GM12878 (cell line): ENCODE measurements around the gene NDUFV2. TPM values are rescaled to one million over a fixed set of nuclear protein-coding genes. Genes with fewer than 3 reads are reported as not detected.

Experiments used
- ATAC-seq: fragments of 200-7000 bp; cut with Tn5 transposase; 3 replicates; pipeline ENCODE4 v1.9.1; 2020; ENCODE audit warnings: mild to moderate bottlenecking, moderate library complexity
- BruUV-seq: library from RNA; stranded (reverse); fragments of 400-500 nt; replicated peaks from 2 replicates; lab custom pipeline; 2021; lab: Mats Ljungman, UMichigan
- CTCF ChIA-PET: fragments of 300-600 bp; sonication (Branson Sonifier 250); formaldehyde crosslinking; extraction: SDS; loops from one replicate; lab custom pipeline; 2021; ENCODE audit warnings: inconsistent platforms; lab: Yijun Ruan, JAX
- POLR2A ChIA-PET: fragments of 350-600 bp; formaldehyde crosslinking; extraction: SDS; loops from one replicate; lab custom pipeline; 2021; ENCODE audit warnings: inconsistent platforms; lab: Charles Lee
- RAD21 ChIA-PET: fragments of 300-600 bp; sonication (Branson Sonifier 250); formaldehyde crosslinking; loops from one replicate; lab custom pipeline; 2023; ENCODE audit warnings: antibody characterized with exemption; ENCODE audit not compliant: unreplicated experiment; lab: Charles Lee
- SMC1A ChIA-PET: fragments of 300-600 bp; sonication (Branson Sonifier 250); formaldehyde crosslinking; loops from one replicate; lab custom pipeline; 2023; ENCODE audit not compliant: unreplicated experiment, uncharacterized antibody; lab: Charles Lee
- DNase-seq: peaks from one replicate; pipeline ENCODE4 v3.0.0-alpha.2; 2011; ENCODE audit warnings: low read depth, low spot score
- FAIRE-seq: peaks from 3 replicates; lab custom pipeline; 2011; peaks lifted over from hg19 to GRCh38; lab: Jason Lieb, UNC
- H2AFZ ChIP-seq: 2 replicates; pipeline ENCODE4 v1.6.0; 2011; ENCODE audit warnings: low read depth, low read length, control low read depth; ENCODE audit not compliant: control insufficient read depth
- H3K27ac ChIP-seq: 2 replicates; pipeline ENCODE4 v1.5.1; 2011; ENCODE audit warnings: control low read depth; ENCODE audit not compliant: control insufficient read depth, insufficient read depth
- H3K27me3 ChIP-seq, 2 experiments: replicated peaks in 1 of 2; 2 replicates each; pipeline versions ENCODE4 v1.6.0 to v1.6.1; 2011; ENCODE audit warnings: low read length in 1 of 2; ENCODE audit not compliant: control insufficient read depth in 2 of 2, insufficient read depth in 2 of 2
- H3K36me3 ChIP-seq, 2 experiments: 2 replicates each; pipeline ENCODE4 v1.5.1; 2011; ENCODE audit warnings: low read length in 1 of 2; ENCODE audit not compliant: control insufficient read depth in 2 of 2, insufficient read depth in 2 of 2
- H3K4me1 ChIP-seq: 2 replicates; pipeline ENCODE4 v1.6.1; 2011; ENCODE audit warnings: mild to moderate bottlenecking, low read length, moderate library complexity, mixed read lengths; ENCODE audit not compliant: control insufficient read depth, insufficient read depth
- H3K4me2 ChIP-seq: 2 replicates; pipeline ENCODE4 v1.6.0; 2011; ENCODE audit warnings: control low read depth; ENCODE audit not compliant: control insufficient read depth, insufficient read depth
- H3K4me3 ChIP-seq: fragments of 200-600 bp; sonication (generic); 2 replicates; pipeline ENCODE4 v1.5.1; 2016
- H3K79me2 ChIP-seq: 2 replicates; pipeline ENCODE4 v1.6.0; 2011; ENCODE audit warnings: low read length; ENCODE audit not compliant: control insufficient read depth, insufficient read depth
- H3K9ac ChIP-seq: 2 replicates; pipeline ENCODE4 v1.8.0; 2011; ENCODE audit warnings: low read length, control low read depth, mixed read lengths; ENCODE audit not compliant: control insufficient read depth, insufficient read depth
- H3K9me3 ChIP-seq: replicated peaks from 3 replicates; pipeline ENCODE4 v1.5.1; 2011; ENCODE audit warnings: mild to moderate bottlenecking, low read length; ENCODE audit not compliant: control insufficient read depth, insufficient read depth
- H4K20me1 ChIP-seq: 2 replicates; pipeline ENCODE4 v1.6.0; 2011; ENCODE audit not compliant: control insufficient read depth, insufficient read depth
- ASH2L ChIP-seq: fragments of 300-600, 200-600 bp; sonication (generic); IDR thresholded peaks from 2 replicates; pipeline ENCODE4 v1.6.1; 2017; ENCODE audit warnings: low read depth, mild to moderate bottlenecking, borderline replicate concordance
- BACH1 ChIP-seq: fragments of 450-650 bp; IDR thresholded peaks from 2 replicates; pipeline ENCODE4 v1.6.1; 2017; ENCODE audit warnings: mild to moderate bottlenecking, borderline replicate concordance
- BCL11A ChIP-seq: IDR thresholded peaks from 2 replicates; pipeline ENCODE4 v1.6.1; 2011; ENCODE audit warnings: low read depth, low read length
- BMI1 ChIP-seq: fragments of 450-650 bp; IDR thresholded peaks from 2 replicates; pipeline ENCODE4 v1.6.1; 2016; ENCODE audit warnings: mild to moderate bottlenecking, moderate library complexity, borderline replicate concordance
- FOS ChIP-seq: IDR thresholded peaks from 3 replicates; pipeline ENCODE4 v1.6.1; 2011; ENCODE audit warnings: borderline replicate concordance; ENCODE audit not compliant: insufficient read length; ENCODE audit errors: extremely low read depth
- IKZF1 ChIP-seq: fragments of 450-650 bp; conservative IDR thresholded peaks from 2 replicates; pipeline ENCODE4 v1.6.1; 2017; ENCODE audit warnings: antibody characterized with exemption, mild to moderate bottlenecking
- IRF4 ChIP-seq: IDR thresholded peaks from 2 replicates; pipeline ENCODE4 v1.6.1; 2011; ENCODE audit warnings: low read depth, low read length
- JUNB ChIP-seq: IDR thresholded peaks from 2 replicates; pipeline ENCODE4 v1.6.1; 2016; ENCODE audit warnings: antibody characterized with exemption, mild to moderate bottlenecking
- NFYA ChIP-seq: IDR thresholded peaks from 2 replicates; pipeline ENCODE4 v1.6.1; 2011; ENCODE audit warnings: low read depth, mild to moderate bottlenecking, low read length, improper control_type of control experiment, borderline replicate concordance
- NR2C2 ChIP-seq: IDR thresholded peaks from 2 replicates; pipeline ENCODE4 v1.6.1; 2011; ENCODE audit warnings: borderline replicate concordance, low read depth; ENCODE audit not compliant: control insufficient read depth, insufficient read length
- PML ChIP-seq: IDR thresholded peaks from 2 replicates; pipeline ENCODE4 v1.6.1; 2012; ENCODE audit warnings: low read length, inconsistent platforms
- RCOR1 ChIP-seq: conservative IDR thresholded peaks from 2 replicates; pipeline ENCODE4 v1.6.1; 2012; ENCODE audit warnings: low read depth, low read length, improper control_type of control experiment
- RELA ChIP-seq: fragments of 450-650 bp; IDR thresholded peaks from 2 replicates; pipeline ENCODE4 v1.8.0; 2014; ENCODE audit warnings: borderline replicate concordance; ENCODE audit not compliant: partially characterized antibody
- ZNF384 ChIP-seq: IDR thresholded peaks from 2 replicates; pipeline ENCODE4 v1.6.1; 2012; ENCODE audit warnings: low read depth, mild to moderate bottlenecking, low read length, improper control_type of control experiment, borderline replicate concordance
- WGBS: methylation state at CpG from one replicate; pipeline ENCODE4 v1.1.6; 2016; ENCODE audit warnings: low lambda C conversion rate; ENCODE audit not compliant: insufficient replicate concordance, insufficient coverage; ENCODE audit errors: missing lambda C conversion rate; 5-methylcytosine and 5-hydroxymethylcytosine counted together
- in situ Hi-C: fragments of 300-500 bp; cut with MboI; formaldehyde crosslinking; loops from 9 replicates; pipeline ENCODE4 v1.14.3; 2018; ENCODE audit warnings: mixed read lengths
- intact Hi-C: fragments of 100-400 bp; cut with micrococcal nuclease; formaldehyde crosslinking; loops from one replicate; pipeline ENCODE4 v1.14.2; 2022; ENCODE audit not compliant: unreplicated experiment
- polyA plus RNA-seq, 11 experiments: library from polyadenylated mRNA; depleted of rRNA in 4 of 11; unstranded in 6 of 11; stranded (reverse) in 5 of 11; fragments of >200 nt; fragmentation: Nextera tagmentation in 4 of 11; fragmentation: Illumina TruSeq in 1 of 11; extraction: Ambion mirVana in 4 of 11; extraction: Trizol in 1 of 11; gene quantifications; 1 replicate in 1 of 11; 2 replicates in 10 of 11; pipeline versions ENCODE4 v1.2.1 to v1.2.3, GENCODE V29; 2011 to 2016; ENCODE audit warnings: inconsistent platforms in 2 of 11, missing spikeins in 2 of 11, low read depth in 1 of 11
- total RNA-seq, 4 experiments: library from RNA; depleted of rRNA in 3 of 4; stranded (reverse); fragments of >200 nt in 3 of 4; fragmentation: Illumina TruSeq in 1 of 4; extraction: Trizol in 1 of 4; gene quantifications; 2 replicates each; pipeline versions ENCODE4 v1.2.1 to v1.2.3, GENCODE V29; 2013 to 2021
- TF ChIP-seq, protein P1 (sequence below): fragments of 450-650 bp; IDR thresholded peaks from 2 replicates; pipeline ENCODE4 v1.6.1; 2014; ENCODE audit warnings: mild to moderate bottlenecking
- TF ChIP-seq, protein P2 (sequence below): fragments of 450-650 bp; IDR thresholded peaks from 2 replicates; pipeline ENCODE4 v1.6.1; 2016; ENCODE audit warnings: mild to moderate bottlenecking
- TF ChIP-seq, protein P3 (sequence below): IDR thresholded peaks from 2 replicates; pipeline ENCODE4 v1.6.1; 2012; ENCODE audit warnings: mild to moderate bottlenecking, low read depth, low read length

Gene NDUFV2
- total and polyA plus RNA-seq, 10 of the 15 experiments (the other 5 are each of a cell fraction or from before 2014, with no cell fraction given) = 236 to 590 (median 321) TPM

DNA sequence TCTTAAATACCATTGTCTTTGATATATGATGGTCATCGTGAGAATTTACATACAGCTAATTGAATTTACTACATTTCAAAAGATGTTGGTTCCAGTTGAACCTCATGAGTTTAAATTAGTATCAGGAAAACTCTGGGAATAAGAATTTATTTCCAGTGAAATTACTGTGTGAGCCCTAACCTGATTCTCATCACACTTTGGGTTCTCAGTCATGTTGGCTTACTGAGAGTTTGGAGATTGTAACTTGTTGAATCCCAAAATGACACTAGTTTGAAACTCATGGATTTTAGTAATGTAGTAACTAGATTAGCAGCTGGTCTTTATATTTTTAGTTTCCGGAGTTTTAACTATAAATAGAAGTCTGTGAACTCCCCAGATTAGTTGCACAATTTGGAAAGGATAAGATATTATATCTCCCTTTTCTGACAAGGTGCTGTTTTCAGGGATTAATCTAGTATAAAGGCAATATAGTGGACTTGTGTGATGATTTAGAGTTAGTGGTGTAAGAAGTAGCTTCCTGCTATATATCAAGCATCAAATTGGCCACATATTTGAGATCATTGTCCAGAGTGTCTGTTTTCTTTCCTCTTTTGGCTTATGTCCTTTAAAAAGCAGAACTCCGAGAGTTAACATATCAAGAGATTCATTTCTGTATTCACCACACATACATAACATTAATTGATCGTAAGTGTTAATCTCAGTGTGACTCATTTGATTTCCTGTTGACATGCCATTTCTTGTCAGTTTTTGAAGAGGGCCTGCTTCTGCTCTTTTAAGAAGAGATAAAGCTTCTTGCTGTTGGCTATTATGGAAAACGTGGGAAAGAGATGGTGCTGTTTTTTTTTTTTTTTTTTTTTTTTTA, 15.7 kb downstream of the NDUFV2 start:
- Histone ChIP-seq H3K27me3 (no peaks in the 10 kb centered on the region), H4K20me1 (no peaks in the 10 kb centered on the region), H3K4me2 (peak overlapping the region; percentile 68), H3K9me3 (no peaks in the 10 kb centered on the region), H3K4me3 (peak overlapping the region; percentile 25), H2AFZ (no peak overlapping the region), H3K27ac (peak overlapping the region; percentile 89), H3K36me3 (peaks cover 0 to 15% of the 10 kb centered on the region in 2 experiments; a peak in 2 of 4 replicates), H3K79me2 (peaks cover 96% of the 10 kb centered on the region), H3K9ac (no peak overlapping the region), H3K4me1 (peaks cover 38% of the 10 kb centered on the region)
- ATAC-seq = peak; percentile 48
- no peak for DNase-seq
- SMC1A ChIA-PET = interaction anchor here (0.6 to 7.5 kb wide), 20 partner anchors 8 to 64 kb away, joined by 3 to 43 read pairs (median 6); partner anchors contain the start of gene NDUFV2
- no peak for FAIRE-seq
- RAD21 ChIA-PET = interaction anchor here (0.7 to 3.4 kb wide), 12 partner anchors 9 to 475 kb away, joined by 3 to 40 read pairs (median 4); partner anchors contain the start of gene ANKRD12
- WGBS = 18% methylated on average over 5 of the region's 5 CpGs
- no TSS peak for BruUV-seq
- POLR2A ChIA-PET = interaction anchor here (0.6 to 6.4 kb wide), 9 partner anchors 8 to 44 kb away, joined by 3 to 42 read pairs (median 6); partner anchors contain the start of genes ANKRD12 and NDUFV2
- in situ Hi-C loops (no loop called here), intact Hi-C loops (loop anchor here (1.0 to 5.0 kb wide), 2 partner anchors 18 to 46 kb away; partner anchors contain the start of gene ANKRD12)
- CTCF ChIA-PET = interaction anchor here (0.6 to 3.0 kb wide), 15 partner anchors 9 to 71 kb away, joined by 3 to 14 read pairs (median 3); no protein-coding TSS in a partner anchor
- TF ChIP-seq BMI1 = peak; percentile 44; the same call in 1 of the 2 replicates
- peak; percentile 53 for TF ChIP-seq IKZF1
- peak; percentile 63; the same call in 1 of the 2 replicates for TF ChIP-seq BCL11A
- no peak for TF ChIP-seq RCOR1
- TF ChIP-seq, protein P1, sequence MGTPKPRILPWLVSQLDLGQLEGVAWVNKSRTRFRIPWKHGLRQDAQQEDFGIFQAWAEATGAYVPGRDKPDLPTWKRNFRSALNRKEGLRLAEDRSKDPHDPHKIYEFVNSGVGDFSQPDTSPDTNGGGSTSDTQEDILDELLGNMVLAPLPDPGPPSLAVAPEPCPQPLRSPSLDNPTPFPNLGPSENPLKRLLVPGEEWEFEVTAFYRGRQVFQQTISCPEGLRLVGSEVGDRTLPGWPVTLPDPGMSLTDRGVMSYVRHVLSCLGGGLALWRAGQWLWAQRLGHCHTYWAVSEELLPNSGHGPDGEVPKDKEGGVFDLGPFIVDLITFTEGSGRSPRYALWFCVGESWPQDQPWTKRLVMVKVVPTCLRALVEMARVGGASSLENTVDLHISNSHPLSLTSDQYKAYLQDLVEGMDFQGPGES = no peak
- no peak for TF ChIP-seq ASH2L
- no peak for TF ChIP-seq NFYA
- TF ChIP-seq JUNB = peak; percentile 87
- TF ChIP-seq, protein P2, sequence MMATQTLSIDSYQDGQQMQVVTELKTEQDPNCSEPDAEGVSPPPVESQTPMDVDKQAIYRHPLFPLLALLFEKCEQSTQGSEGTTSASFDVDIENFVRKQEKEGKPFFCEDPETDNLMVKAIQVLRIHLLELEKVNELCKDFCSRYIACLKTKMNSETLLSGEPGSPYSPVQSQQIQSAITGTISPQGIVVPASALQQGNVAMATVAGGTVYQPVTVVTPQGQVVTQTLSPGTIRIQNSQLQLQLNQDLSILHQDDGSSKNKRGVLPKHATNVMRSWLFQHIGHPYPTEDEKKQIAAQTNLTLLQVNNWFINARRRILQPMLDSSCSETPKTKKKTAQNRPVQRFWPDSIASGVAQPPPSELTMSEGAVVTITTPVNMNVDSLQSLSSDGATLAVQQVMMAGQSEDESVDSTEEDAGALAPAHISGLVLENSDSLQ = peak; percentile 45; the same call in 1 of the 2 replicates
- TF ChIP-seq, protein P3, sequence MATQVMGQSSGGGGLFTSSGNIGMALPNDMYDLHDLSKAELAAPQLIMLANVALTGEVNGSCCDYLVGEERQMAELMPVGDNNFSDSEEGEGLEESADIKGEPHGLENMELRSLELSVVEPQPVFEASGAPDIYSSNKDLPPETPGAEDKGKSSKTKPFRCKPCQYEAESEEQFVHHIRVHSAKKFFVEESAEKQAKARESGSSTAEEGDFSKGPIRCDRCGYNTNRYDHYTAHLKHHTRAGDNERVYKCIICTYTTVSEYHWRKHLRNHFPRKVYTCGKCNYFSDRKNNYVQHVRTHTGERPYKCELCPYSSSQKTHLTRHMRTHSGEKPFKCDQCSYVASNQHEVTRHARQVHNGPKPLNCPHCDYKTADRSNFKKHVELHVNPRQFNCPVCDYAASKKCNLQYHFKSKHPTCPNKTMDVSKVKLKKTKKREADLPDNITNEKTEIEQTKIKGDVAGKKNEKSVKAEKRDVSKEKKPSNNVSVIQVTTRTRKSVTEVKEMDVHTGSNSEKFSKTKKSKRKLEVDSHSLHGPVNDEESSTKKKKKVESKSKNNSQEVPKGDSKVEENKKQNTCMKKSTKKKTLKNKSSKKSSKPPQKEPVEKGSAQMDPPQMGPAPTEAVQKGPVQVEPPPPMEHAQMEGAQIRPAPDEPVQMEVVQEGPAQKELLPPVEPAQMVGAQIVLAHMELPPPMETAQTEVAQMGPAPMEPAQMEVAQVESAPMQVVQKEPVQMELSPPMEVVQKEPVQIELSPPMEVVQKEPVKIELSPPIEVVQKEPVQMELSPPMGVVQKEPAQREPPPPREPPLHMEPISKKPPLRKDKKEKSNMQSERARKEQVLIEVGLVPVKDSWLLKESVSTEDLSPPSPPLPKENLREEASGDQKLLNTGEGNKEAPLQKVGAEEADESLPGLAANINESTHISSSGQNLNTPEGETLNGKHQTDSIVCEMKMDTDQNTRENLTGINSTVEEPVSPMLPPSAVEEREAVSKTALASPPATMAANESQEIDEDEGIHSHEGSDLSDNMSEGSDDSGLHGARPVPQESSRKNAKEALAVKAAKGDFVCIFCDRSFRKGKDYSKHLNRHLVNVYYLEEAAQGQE = no peak
- TF ChIP-seq IRF4 = peak; percentile 65; the same call in 1 of the 2 replicates
- no peak for TF ChIP-seq PML
- no peak for TF ChIP-seq FOS
- no peak for TF ChIP-seq NR2C2
- 0 out of 2 replicates have a peak, but pooled peaks have one; percentile 32 for TF ChIP-seq BACH1
- no peak for TF ChIP-seq RELA
- TF ChIP-seq ZNF384 = no peak; the same call in 1 of the 2 replicates
